ENCODE data around the gene RSPRY1.

RSPRY1 gene

GRCh38 chr16:57244767-57245471 lies 58.8 kb downstream of the RSPRY1 start, which contains the start of gene ARL2BP:
ARL2BP (plus strand) TSS chr16:57245259; CDS start chr16:57245368, 109 bp downstream.
- TF ChIP-seq EZH2 (optimal IDR thresholded peaks at IDR 0.05; ENCODE audit: low read depth, low read length) (no peak), CTCF (IDR thresholded peaks at IDR 0.05; ENCODE audit: low read length) (peak; percentile 16; the same call in 1 of the 2 replicates), EZH2phosphoT487 (IDR thresholded peaks at IDR 0.05; ENCODE audit: low read length) (no peak)
- no peaks in the 10 kb centered on the region for H3K9me3 ChIP-seq (replicated peaks; ENCODE audit: insufficient read depth, low read length)
- H3K9ac ChIP-seq (ENCODE audit: low read length): peak within 1 kb of the TSS; percentile 88
- peak within 1 kb of the TSS; percentile 72 for H3K4me3 ChIP-seq (ENCODE audit: low read length)
- peak; percentile 97 for DNase-seq
- H2AFZ ChIP-seq (ENCODE audit: low read length): peak within 1 kb of the TSS; percentile 79
- H3K9me2 ChIP-seq (replicated peaks; ENCODE audit: insufficient read depth, low read length): no peaks in the 10 kb centered on the region
- peak within 1 kb of the TSS; percentile 85 for H3K27ac ChIP-seq (ENCODE audit: low read length)
- H3K4me2 ChIP-seq (ENCODE audit: low read depth, low read length): peak within 1 kb of the TSS; percentile 76
- peaks cover 7% of the 10 kb centered on the region for H3K4me1 ChIP-seq (ENCODE audit: low read length)
- no peaks in the 10 kb centered on the region for H3K36me3 ChIP-seq (replicated peaks; ENCODE audit: insufficient read depth, low read length)
- H3K27me3 ChIP-seq (replicated peaks; ENCODE audit: insufficient read depth, low read length): no peaks in the 10 kb centered on the region
- peaks cover 8% of the 10 kb centered on the region for H3K79me2 ChIP-seq (ENCODE audit: low read length)
- peaks cover 16% of the 10 kb centered on the region for H3F3A ChIP-seq (ENCODE audit: insufficient read depth, low read length)
- H4K20me1 ChIP-seq (ENCODE audit: insufficient read depth, low read length): no peaks in the 10 kb centered on the region

- peak overlapping the region; percentile 72 for H3K4me3 ChIP-seq (ENCODE audit: low read length)
- H3K9me3 ChIP-seq (replicated peaks; ENCODE audit: insufficient read depth, low read length): no peaks in the 10 kb centered on the region
- TF ChIP-seq CTCF (IDR thresholded peaks at IDR 0.05; ENCODE audit: low read length) (no peak), EZH2phosphoT487 (IDR thresholded peaks at IDR 0.05; ENCODE audit: low read length) (no peak), EZH2 (optimal IDR thresholded peaks at IDR 0.05; ENCODE audit: low read depth, low read length) (no peak)
- H3K9me2 ChIP-seq (replicated peaks; ENCODE audit: insufficient read depth, low read length): no peaks in the 10 kb centered on the region
- peak overlapping the region; percentile 85 for H3K27ac ChIP-seq (ENCODE audit: low read length)
- H3K79me2 ChIP-seq (ENCODE audit: low read length): peaks cover 8% of the 10 kb centered on the region
- H3K4me2 ChIP-seq (ENCODE audit: low read depth, low read length): peak overlapping the region; percentile 76
- peaks cover 7% of the 10 kb centered on the region for H3K4me1 ChIP-seq (ENCODE audit: low read length)
- H3F3A ChIP-seq (ENCODE audit: insufficient read depth, low read length): peaks cover 16% of the 10 kb centered on the region
- 0 out of 2 replicates have a peak, but pooled peaks cover 3% of the 10 kb centered on the region for H3K36me3 ChIP-seq (replicated peaks; ENCODE audit: insufficient read depth, low read length)
- no peaks in the 10 kb centered on the region for H3K27me3 ChIP-seq (replicated peaks; ENCODE audit: insufficient read depth, low read length)
- peak; percentile 39 for DNase-seq
- H2AFZ ChIP-seq (ENCODE audit: low read length): peak overlapping the region; percentile 79
- no peaks in the 10 kb centered on the region for H4K20me1 ChIP-seq (ENCODE audit: insufficient read depth, low read length)
- peak overlapping the region; percentile 88 for H3K9ac ChIP-seq (ENCODE audit: low read length)
Observed at GRCh38 chr16:57245472-57246113, 59.5 kb downstream of the RSPRY1 start.

GRCh38 chr16:57251352-57251751 lies 65.2 kb downstream of the RSPRY1 start:
- no peaks in the 10 kb centered on the region for H3F3A ChIP-seq (ENCODE audit: insufficient read depth, low read length)
- no peaks in the 10 kb centered on the region for H3K9me2 ChIP-seq (replicated peaks; ENCODE audit: insufficient read depth, low read length)
- TF ChIP-seq CTCF (IDR thresholded peaks at IDR 0.05; ENCODE audit: low read length) (no peak), EZH2phosphoT487 (IDR thresholded peaks at IDR 0.05; ENCODE audit: low read length) (no peak), EZH2 (optimal IDR thresholded peaks at IDR 0.05; ENCODE audit: low read depth, low read length) (no peak)
- no peak overlapping the region for H2AFZ ChIP-seq (ENCODE audit: low read length)
- no peaks in the 10 kb centered on the region for H3K27me3 ChIP-seq (replicated peaks; ENCODE audit: insufficient read depth, low read length)
- no peak overlapping the region for H3K4me3 ChIP-seq (ENCODE audit: low read length)
- DNase-seq: no peak
- H3K79me2 ChIP-seq (ENCODE audit: low read length): no peaks in the 10 kb centered on the region
- no peak overlapping the region for H3K9ac ChIP-seq (ENCODE audit: low read length)
- H3K27ac ChIP-seq (ENCODE audit: low read length): no peak overlapping the region
- H3K36me3 ChIP-seq (replicated peaks; ENCODE audit: insufficient read depth, low read length): 0 out of 2 replicates have a peak, but pooled peaks cover 3% of the 10 kb centered on the region
- no peaks in the 10 kb centered on the region for H3K9me3 ChIP-seq (replicated peaks; ENCODE audit: insufficient read depth, low read length)
- H4K20me1 ChIP-seq (ENCODE audit: insufficient read depth, low read length): no peaks in the 10 kb centered on the region
- no peaks in the 10 kb centered on the region for H3K4me1 ChIP-seq (ENCODE audit: low read length)
- no peak overlapping the region for H3K4me2 ChIP-seq (ENCODE audit: low read depth, low read length)

All from MM.1S (cell line).